Limb (tissue), 2 donors: ENCODE data around the gene UGT1A6.
"Not testable (repeated sequence)": the region's sequence is repeated elsewhere in the genome, so short reads cannot be mapped to it uniquely, and the experiment has no call there.

Experiments
- DNase-seq, 2 donors: peaks; one replicate each; pipeline ENCODE4 v3.0.0-alpha.2; 2016; ENCODE audit errors: extremely low spot score in 2 of 2

UGT1A6 gene

DNA sequence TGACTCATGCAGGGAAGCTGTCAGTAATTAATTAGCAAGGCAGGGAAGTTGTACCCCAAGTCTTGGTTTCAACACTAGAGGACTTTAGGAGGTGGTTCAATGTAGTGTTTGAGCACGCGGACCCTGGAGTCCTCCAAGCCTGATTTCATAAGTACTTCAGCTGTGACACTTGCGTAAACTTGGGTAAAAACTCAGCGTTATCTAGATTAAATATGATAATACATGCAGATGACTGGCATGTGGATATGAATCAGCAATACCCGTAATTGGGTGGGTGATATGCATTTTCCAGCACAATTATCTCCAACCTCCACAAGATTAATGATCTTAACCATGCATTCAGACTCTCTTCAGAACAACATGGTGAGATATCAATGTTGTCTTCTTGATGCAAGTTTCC, 5.8 kb upstream of the UGT1A6 start:
- DNase-seq, result no peak

DNA sequence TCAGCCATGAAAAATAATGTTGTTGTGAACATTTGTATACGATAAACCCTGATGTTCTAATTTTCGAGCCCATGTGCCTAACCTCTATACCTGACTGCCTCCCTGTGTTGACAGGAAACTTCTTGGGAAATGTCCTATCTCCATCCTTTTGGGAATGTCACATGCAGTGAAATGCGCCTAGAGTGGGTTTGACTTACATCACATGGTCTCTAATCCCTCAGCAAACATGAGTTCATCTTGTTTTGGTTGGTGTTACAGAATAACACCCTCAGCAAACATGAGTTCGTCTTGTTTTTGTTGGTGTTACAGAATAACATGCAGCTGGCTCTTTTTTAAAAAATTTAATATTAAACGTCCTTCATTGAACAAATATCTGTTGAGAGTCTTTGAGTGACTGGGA, 4.3 kb upstream of the UGT1A6 start:
- no peak for DNase-seq

DNA sequence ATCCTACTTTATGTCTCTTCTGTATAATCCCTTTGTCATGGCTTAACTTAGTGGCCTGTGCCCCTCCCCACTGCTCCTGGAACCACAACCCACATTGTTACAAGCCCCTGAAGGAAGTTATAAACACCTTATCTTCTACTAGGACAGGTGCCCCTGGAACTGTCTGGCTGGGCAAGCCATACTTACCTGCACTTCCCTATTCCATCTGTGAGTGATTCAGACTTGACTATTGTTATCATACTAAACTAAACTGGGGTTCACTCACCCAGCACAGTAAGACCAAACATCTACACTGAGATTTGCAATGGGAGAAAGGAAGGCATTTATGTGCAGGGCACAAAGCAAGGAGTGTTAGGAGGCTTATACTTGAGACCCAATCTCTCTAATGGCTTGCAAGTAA, 3.7 kb upstream of the UGT1A6 start:
- no peak for DNase-seq

DNA sequence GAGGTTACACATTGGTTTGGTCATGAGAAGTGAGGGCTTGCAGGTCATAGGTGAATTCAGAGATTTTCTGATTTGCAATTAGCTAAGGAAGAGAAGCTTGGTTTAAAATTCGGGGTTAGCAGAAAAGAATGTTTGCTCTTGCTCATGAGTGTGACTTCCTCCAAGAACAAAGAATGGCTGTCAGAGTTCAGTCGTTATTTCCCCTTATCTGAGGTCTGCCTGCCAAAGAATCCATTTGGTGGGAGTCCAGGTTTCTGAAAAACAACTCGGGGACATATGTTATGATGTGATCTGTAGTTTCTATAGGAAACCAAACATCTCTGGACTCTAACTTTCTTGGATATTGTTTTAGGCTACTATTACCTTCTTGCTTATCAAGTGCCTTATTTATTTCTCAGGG, 3.2 kb upstream of the UGT1A6 start:
- DNase-seq, result no peak

DNA sequence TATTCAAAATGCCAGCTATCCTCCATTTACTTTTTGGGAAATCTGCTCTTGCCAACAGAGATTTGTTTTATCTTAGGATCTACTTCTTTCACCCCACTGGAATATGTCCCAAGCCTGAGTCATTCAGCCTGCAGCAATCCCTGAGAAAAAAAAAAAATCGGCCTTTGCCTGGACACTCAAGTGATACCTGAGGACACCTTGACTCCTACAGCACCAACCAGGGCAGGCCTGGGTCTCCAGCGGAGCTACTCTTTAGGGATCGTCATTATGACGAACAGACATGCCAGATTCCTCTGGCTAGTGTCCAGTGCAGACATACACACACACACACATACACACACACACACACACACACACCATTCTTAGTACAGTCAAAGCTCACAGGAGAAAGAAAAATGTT, 2.2 kb upstream of the UGT1A6 start:
- no peak for DNase-seq

DNA sequence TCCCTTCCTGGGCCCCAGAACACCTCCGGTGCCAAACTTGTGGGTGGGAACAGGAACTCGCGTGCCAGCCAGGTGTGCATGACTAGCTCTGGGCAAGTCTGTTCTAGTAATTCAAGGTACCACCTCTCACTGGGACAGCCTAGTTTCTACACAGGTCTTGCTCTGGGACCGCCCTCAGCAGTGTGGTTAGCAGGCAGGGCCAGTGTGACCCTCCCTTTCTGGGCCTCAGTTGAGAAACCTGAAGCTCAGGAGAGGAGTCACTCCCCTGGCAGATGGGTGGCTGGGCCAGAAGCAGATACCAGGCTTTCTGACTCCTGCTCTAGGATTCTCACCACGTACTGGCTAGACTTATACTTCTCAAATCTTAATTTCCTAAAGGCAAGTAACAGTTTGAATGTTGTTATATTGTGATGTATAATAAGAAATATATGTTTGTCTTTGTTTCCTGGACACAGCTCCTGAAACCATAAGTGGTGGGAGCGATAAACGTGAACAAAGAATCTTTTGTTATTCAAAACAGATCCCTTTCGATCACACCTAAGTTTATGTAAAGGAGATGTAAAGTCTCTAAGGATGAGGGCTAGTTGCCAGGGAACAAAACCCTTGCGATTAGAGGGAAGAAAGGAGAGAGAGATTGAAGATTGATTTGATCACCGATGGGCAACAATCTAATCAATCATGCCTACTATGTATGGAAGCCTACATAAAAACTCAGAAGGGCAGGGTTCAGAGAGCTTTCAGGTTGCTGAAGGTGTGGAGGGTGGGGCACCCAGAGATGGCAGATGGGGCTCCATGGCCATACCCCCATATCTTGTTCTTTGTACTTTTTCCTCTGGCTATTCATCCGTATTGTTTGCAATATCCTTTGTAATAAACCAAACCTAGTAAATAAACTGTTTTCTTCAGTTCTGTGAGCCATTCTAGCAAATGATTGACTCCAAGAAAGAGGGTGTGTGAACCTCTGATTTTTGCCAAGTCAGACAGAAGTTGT, 952 bp upstream of the UGT1A6 start:
- no peak for DNase-seq

DNA sequence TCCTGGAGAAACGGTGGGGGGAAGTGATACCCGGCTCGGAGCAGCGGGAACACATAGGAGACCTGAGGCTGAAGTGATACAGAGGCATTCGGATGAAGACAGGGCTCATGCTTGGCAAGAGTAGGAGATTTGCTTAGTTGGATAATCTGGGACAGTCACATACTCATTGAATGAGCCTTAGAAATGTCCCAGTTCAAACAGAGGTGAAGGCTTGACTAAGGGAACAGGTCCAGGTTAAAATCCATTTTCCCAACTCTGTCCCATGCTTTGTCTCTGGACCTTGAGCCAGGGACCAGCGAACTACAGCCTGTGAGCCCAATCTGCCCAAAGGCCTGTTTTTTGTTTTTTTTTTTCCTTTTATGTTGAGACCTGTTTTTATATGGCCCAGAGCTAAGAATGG, 1.3 kb downstream of the UGT1A6 start:
- no peak for DNase-seq

DNA sequence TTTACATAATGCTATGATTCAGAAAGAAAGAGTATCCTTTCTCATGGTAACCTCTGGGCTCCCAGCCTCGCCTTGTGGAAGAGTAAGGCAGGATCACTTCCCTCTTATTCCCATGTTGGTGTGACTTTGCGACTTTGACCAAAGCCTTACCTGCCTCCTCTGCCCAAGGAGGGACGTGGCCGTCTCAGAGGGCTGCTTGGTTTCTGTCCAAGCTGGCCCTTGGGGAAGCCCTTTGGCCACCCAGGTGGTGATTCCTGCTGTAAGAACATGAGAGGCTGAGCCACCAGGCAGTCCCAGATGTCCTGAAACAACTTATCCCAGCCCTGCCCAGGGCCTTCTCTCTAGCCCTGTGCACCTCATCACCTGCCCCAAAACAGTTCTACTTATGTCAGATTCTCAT, 6.0 kb downstream of the UGT1A6 start:
- no peak for DNase-seq

DNA sequence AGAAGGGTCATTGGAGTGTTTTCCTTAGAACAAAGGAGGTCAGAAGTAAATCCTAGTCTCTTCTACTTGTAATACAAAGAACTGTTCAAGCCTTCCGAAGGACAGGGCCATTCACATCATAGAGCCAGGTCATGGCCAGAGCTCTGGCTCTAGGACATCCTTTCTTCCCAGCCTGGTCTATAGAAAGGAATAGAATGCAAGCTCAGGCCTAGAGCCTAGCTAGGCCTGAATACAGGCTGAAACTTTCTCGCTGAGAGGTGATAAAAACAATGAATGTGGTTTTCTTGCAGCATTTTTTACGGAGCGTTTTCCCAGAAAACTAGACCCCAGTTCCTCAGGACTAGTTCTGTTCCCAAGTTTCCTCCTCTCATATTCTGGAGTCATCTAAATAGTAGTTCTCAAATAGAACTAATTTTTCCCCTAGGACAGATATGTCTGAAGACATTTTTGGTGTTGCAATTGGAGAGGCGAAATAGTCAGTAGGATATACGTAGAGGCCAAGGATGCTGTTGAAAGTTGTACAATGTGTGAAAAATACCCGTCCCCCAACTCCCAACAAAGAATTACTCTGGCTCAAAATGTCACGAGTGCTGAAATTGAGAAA, 6.8 kb downstream of the UGT1A6 start:
- DNase-seq, result no peak

DNA sequence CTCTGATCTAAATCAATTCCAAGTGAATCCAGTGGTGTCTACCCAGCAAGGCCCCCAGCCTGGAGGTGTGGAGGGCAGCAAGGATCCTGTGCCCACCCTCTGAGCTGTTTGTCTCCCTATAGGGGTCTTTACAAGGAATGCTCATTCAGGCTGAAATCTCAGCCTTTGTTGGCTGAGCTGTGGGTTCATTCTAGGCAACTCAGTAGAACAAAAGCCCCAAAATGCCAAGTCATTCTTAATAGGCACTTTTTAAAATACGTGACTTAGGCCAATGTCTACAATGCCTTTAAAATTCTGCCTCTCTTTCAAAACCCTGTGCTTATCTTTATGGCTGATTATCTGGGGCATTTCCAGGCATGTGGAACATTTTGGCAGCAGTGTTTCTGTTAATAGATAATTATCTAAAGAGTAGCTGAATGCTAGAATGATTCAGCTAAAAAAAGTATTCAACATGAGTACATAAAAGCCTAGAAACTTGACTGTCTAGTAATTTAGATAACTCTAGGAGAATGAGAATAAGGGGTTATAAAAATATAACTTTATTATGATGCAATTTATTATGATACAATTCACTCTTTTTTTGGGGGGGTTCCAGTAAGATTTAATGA, 7.4 kb downstream of the UGT1A6 start:
- DNase-seq, result no peak

DNA sequence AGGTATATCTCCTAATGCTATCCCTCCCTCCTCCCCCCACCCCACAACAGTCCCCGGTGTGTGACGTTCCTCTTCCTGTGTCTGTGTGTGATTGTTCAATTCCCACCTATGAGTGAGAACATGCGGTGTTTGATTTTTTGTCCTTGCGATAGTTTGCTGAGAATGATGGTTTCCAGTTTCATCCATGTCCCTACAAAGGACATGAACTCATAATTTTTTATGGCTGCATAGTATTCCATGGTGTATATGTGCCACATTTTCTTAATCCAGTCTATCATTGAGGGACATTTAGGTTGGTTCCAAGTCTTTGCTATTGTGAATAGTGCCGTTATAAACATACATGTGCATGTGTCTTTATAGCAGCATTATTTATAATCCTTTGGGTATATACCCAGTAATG, 8.2 kb downstream of the UGT1A6 start:
- not testable (repeated sequence) for DNase-seq

DNA sequence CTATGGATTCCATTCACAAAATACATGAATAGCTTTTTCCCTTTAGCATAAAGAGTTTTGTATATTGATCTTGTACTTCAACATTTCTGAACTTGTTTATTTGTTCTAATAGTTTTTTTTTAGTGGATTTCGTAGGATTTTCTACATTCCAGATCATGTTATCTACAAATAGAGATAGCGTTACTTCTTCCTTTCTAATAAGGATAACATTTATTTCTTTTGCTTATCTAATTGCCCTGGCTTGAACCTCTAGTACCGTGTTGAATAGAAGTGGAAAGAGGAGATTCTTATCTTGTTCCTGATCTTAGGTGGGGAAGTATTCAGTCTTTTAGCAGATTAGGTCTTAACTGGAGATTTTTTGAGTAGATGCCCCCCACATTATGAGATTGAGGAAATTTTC, 9.5 kb downstream of the UGT1A6 start:
- DNase-seq, result no peak

DNA sequence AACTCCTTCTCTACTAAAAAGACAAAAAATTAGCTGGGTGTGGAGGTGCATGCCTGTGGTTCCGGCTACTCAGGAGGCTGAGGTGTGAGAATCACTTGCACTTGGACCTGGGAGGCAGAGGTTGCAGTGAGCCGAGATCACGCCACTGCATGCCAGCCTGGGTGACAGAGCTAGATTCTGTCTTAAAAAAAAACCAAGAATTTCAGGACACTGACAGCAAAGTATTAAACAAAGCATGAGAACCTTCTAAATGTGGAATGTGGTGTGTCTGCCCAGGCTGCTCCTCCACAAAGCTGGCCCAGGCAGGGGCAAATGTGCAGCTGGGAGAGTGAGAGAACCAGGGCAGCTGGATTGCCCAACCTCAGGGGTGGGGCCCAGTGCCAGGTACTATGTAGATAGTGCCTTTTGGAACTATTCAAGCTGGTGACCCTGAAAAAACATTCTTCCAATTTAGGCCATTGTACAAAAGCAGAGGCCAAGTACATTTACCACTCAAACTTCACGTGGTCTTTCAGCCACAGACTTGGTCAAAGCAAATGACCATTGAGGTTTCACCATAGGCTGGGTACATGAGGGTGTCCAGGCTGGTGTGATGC, 13.3 kb downstream of the UGT1A6 start:
- DNase-seq, result no peak

DNA sequence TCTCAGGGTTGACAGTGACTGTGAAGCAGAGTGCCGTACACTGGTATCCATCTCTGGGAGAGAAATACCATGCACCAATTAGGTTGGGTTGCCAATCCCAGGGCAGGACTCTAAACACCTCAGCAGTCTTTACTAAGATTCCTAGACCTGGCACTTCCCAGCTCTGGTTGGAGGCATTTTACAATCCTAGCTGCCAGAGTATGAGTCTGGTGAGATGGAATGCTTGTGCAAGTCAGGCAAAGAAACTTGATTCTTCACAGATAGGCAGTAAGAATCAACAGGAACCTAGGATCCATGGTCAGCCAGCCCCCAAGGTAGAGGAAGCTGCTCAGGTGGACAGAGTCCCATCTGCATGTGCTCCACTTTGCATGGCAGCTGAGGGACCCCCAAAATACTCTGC, 14.0 kb downstream of the UGT1A6 start:
- DNase-seq, result no peak

DNA sequence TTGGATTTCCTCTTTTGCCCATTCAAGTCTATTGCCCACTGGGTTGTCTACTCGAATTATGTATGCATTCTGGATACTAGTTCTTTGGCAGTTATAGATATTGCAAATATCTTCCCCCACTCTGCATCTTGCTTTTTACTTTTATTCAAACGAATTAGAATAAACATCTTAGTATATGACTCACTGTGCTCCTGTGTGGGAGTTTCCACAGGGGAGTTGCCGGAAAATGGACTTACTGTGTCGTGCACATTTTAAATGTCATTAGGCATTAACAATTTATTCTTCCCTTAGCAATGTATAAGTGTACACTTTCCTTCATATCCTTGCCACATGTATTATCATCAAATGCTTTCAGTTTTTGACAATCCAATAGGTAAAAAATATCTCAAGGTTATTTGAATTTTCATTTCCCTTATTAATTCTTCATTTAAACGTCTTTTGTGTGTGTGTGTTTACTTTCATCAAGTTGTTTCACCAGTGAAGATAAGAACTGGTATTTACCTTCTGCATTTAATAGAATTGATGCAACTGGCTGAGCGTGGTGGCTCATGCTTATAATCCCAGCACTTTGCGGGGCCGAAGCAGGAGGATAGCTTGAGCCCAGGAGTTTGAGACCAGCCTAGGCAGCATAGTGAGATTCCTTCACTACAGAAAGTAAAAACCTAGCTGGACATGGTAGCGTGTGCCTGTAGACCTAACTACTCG, 15.4 kb downstream of the UGT1A6 start:
- no peak for DNase-seq

DNA sequence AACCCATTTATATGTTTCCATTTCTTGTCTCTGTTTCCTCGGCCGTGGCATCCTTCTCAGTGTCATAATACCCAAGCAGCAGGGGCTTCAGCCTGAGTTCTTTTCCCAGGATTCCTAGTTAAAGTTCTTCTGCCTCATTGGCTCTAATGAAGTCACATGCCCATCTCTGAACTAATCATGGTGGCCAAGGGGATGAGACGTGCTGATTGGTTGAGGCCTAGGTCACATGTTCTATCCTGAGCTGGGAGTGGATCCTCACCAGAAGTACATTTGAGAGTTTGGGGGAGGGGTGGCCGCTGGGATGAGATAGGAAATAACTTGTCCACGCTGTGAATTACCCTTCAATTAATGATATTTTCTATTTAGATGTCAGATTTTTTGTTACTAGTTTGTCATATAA, 16.3 kb downstream of the UGT1A6 start:
- no peak for DNase-seq

DNA sequence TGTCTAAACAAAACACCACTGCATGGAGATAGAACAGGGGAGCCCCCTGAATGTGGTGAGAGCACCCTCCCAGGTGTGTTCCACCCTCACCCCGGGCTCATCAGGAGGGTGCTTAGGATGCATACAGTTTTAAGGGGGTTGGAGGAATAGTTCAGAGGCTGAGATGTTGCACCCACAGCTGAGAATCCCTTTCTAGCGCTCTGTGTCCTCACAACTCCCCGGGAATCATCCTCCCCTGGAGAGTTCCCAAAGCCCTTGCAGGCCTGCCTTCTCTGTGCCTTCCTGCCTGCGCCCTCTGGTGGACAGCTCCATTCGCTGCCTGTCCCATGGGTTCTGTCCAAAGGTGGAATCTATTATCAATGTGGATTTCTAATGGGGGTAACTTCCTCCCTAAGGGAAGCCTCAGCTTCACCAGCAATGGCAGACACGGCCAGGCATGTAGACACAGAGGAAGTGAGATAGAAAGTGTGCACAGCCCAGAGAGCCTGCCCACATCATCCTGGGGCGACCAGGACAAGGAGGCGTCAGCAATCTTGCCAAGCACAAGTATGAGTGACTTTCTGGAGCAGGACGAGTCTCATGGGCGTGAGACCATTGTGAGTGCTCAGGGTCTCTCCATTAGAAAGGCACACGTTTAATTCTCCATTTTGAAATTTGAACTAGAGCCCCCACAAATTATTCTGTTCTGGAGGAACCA, 18.8 kb downstream of the UGT1A6 start:
- DNase-seq, result peak; percentile 31 to 71

DNA sequence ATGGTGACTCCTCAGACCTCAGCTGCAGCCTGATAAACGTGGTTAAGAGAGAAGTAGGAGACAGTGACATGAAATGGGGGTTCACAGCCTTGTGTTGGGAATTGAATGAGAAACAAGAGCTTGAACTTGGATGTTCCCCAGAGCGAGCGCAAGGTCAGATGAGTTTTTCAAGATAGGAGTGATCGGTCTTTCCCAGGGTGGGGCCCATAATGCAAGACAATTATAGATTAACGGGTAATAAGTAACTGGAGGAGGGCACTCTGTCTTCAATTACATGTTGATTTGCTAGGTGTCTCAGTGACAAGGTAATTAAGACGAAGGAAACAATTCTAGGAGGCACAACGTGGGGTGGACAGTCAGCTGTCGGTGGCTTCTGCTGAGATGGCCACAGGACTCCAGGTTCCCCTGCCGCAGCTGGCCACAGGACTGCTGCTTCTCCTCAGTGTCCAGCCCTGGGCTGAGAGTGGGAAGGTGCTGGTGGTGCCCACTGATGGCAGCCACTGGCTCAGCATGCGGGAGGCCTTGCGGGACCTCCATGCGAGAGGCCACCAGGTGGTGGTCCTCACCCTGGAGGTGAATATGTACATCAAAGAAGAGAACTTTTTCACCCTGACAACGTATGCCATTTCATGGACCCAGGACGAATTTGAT, 20.0 kb downstream of the UGT1A6 start, which contains the start of gene UGT1A5:
Gene UGT1A5 (plus strand): TSS at position 297 of the 651 bp plus-strand sequence. CDS start 85 bp downstream, at position 382.
- DNase-seq, result no peak

DNA sequence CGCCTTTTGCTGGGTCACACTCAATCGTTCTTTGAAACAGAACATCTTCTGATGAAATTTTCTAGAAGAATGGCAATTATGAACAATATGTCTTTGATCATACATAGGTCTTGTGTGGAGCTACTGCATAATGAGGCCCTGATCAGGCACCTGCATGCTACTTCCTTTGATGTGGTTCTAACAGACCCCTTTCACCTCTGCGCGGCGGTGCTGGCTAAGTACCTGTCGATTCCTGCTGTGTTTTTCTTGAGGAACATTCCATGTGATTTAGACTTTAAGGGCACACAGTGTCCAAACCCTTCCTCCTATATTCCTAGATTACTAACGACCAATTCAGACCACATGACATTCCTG, 20.5 kb downstream of the UGT1A6 start:
- no peak for DNase-seq

DNA sequence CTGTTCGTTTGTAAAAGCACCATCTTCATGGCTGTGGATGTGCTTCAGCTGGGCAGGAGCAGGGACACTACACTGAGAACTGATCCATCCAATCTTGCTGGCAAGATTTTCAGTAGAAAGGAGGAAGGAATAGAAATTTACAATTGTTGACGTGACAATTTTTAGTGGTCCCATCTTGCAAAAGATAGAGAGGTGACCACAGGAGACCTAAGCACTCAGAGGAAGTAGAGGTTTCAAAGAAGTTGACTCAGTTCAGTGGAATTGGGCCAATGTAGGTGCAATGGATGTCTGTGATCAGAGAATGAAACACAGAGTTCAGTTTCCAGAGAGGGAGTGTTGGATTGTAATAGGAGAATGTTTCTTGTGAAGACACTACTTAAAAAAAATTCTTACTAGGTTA, 21.4 kb downstream of the UGT1A6 start:
- no peak for DNase-seq
